GM21825 (cell line): ENCODE data around the gene HBP1.
"Not testable (repeated sequence)": the region's sequence is repeated elsewhere in the genome, so short reads cannot be mapped to it uniquely, and the experiment has no call there.

Experiments
- ATAC-seq: cut with Tn5 transposase; IDR thresholded peaks from one replicate; pipeline ENCODE4 v1.9.1; 2021; ENCODE audit warnings: mild to moderate bottlenecking, moderate library complexity; ENCODE audit not compliant: unreplicated experiment

Gene HBP1, protein sequence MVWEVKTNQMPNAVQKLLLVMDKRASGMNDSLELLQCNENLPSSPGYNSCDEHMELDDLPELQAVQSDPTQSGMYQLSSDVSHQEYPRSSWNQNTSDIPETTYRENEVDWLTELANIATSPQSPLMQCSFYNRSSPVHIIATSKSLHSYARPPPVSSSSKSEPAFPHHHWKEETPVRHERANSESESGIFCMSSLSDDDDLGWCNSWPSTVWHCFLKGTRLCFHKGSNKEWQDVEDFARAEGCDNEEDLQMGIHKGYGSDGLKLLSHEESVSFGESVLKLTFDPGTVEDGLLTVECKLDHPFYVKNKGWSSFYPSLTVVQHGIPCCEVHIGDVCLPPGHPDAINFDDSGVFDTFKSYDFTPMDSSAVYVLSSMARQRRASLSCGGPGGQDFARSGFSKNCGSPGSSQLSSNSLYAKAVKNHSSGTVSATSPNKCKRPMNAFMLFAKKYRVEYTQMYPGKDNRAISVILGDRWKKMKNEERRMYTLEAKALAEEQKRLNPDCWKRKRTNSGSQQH

GRCh38 chr7:107168233-107169119, at the start of gene HBP1:
TSS of gene HBP1 (plus strand) at chr7:107169003. CDS start at chr7:107179894, 10,891 bp downstream.
- ATAC-seq = peak; percentile 88

DNA sequence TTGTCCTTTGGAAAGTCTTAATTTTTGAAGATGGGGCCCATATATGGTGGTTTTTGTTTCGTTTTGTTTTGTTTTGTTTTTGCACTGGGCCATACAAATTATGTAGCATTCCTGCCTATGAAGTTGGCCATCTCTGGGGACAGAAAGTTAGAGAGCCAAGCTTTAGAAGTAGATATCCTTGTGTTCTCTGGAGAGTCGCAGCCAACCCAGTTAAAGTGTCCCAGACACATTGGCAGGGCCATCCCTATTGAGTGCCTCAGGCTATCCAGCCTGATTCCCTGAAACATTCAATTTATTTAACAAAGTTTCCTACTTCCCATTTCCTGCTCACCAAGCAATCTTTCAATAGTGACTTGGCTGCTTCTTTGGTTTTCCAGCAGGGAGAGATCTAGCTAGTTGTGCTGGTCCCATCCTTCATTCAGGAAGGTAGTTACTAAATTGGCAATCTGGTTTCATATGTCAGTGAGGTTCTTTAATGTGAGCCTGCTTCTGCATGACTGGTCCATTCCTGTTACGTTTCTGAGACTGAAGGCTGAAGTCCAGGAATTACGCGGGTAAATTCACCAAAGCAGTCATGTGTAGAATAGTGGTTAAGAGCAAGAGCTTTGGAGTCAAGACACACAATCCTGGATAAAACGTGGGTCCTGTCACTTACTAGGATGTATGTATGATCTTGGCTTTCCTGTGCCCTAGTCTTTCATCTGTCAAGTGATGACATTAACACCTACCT, 49.3 kb upstream of the HBP1 start:
- no peak for ATAC-seq

- ATAC-seq = no peak
These were observed 46.3 kb upstream of the HBP1 start for GRCh38 chr7:107122486-107122911.

- no peak for ATAC-seq
These were observed 45.4 kb upstream of the HBP1 start for GRCh38 chr7:107123392-107123791.

- no peak for ATAC-seq
These were observed 43.3 kb upstream of the HBP1 start for GRCh38 chr7:107125475-107125874.

GRCh38 chr7:107128217-107128616, 40.6 kb upstream of the HBP1 start:
- no peak for ATAC-seq

GRCh38 chr7:107128748-107129147, 40.1 kb upstream of the HBP1 start:
- ATAC-seq = no peak

DNA sequence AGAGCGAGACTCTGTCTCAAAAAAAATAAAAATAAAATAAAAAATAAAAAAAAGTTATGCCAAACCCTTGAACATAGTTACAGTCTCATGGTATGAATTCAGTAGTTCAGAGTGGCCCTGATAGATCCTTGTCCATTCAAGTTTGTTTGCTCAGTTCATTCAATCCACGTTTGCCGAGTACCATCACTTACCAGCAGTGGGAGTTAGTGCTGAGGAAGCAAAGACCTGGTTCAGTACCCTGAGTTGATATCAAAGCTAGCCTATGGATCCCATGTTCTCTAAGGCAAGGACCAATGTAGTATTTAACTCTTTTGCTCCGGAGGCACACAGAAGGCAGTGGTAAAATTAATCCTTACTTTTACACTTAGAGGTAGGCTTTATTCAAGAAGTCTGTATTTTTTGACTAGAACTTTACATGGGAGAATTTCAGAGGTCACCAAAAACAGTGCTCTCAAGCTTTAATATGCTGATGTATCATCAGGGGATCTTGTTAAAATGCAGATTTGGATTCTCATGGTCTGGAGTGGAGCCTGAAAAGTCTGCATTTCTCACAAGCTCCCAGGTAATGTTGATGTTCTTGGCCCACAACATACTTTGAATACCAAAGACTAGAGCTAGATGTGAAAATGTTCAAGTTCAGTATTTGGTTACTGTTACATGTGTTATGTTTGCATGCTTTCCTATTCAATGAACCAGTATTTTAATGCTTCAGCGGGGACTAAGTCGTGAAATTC, 38.1 kb upstream of the HBP1 start:
- no peak for ATAC-seq

- ATAC-seq = no peak
These were observed 35.4 kb upstream of the HBP1 start for GRCh38 chr7:107133396-107133795.

DNA sequence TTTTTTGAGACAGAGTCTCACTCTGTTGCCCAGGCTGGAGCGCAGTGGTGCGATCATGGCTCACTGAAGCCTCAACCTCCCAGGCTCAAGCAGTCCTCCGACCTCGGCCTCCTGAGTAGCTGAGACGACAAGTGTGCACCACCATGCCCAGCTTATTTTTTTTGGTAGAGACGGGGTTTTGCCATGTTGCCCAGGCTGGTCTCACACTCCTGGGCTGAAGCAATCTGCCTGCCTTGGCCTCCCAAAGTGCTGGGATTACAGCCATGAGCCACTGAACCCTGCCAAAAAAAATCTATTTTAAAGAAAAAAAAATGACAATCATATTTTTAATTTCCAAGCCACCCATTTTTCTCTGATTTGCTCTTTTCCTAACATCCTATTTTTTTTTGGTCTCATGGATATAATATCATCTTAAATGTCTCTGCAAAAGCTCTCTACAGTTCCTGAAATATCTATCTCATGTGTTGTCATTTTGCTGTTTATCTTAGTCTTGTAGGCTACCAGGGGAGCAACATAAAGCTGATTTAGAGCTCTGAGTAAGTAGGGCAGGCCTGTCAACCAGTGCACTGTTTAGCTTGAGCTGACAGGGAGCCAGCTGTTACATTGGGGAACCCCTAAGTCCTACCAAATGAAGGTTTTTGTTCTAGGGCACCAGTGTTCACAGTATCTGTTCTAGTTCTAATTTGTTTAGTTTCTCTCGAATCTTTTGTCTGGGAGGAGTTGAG, 29.9 kb upstream of the HBP1 start:
- ATAC-seq = no peak

DNA sequence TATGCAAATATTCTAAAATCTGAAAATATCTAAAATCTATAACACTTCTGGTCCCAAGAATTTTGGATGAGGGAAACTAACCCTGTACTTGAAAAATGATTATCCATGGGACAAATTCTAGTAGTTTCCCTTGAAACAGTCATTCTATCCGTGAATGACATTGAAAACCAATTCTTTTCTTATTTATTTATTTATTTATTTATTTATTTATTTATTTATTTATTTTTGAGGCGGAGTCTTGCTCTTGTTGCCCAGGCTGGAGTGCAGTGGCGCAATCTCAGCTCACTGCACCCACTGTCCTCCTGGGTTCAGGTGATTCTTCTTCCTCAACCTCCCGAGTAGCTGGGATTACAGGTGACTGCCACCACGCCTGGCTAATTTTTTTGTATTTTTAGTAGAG, 24.9 kb upstream of the HBP1 start:
- not testable (repeated sequence) for ATAC-seq

DNA sequence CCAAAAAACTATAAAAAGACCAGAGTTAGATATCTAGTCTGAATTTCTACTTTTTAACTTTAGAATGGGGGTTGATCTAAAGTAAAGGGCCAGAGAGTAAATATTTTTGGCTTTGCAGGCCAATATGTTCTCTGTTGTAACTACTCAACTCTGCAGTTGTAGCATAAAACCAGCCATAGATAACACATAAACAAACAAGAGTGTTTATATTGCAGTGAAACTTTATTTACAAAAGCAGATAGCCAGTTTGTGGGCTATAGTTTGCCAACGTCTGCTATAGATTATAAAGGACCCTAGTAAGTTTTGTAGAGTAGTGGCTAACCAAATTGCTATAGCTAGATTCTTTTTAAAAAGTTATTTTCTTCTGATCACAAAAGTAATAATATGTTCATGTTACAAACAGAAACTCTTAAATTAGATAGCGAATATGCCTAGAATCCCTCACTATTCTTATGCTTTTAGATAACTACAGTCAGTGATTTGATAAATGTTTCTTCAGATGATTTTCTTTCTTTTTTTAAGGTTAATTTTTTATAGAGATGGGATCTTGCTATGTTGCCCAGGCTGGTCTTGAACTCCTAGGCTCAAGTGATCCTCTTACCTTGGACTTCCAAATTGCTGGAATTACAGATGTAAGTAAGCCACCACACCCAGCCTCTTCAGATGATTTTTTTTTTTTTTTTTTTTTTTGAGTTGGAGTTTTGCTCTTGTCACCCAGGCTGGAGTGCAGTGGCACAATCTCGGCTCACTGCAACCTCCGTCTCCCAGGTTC, 23.6 kb upstream of the HBP1 start:
- ATAC-seq = no peak

DNA sequence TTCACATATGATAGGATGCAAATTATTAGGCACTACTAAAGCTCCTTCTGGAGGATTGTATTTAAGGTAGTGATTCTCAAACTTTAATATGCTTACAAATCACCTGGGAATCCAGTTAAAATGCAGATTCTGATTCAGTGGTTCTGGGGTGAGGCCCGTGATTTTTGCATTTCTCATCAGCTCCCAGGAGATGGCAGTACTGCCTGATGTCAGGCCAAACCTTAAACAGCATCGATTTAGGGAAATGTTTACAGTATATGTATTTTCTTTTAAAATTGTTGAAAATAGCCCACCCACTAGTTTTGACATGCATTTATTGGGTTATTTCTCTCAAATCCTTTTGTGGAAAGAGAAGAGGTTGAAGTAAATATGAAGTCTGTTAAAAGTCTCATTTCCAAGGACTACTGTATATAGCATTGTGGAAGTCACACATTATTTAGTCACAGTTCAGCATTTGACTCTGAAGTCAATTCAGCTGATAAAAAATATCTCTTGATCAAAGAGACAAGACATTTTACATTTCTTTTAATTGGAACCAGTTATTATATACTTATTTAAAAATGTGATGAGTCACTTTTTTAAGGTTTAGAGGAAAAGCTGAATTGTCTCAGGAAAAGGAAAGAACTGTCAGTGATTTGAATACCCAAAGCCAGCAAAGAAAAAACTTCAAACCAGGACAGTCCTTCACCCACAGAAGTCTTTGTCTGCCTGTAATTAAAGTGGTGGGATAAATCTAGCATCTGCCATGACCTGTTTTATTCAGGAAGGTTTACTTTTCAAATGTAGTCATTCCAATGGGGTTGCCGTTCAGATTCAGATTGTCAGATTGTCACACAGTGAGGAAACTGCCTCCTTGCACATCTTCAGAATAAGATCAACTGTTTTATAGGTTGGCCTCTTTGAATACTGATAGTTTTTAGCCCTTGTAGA, 21.1 kb upstream of the HBP1 start:
- no peak for ATAC-seq

DNA sequence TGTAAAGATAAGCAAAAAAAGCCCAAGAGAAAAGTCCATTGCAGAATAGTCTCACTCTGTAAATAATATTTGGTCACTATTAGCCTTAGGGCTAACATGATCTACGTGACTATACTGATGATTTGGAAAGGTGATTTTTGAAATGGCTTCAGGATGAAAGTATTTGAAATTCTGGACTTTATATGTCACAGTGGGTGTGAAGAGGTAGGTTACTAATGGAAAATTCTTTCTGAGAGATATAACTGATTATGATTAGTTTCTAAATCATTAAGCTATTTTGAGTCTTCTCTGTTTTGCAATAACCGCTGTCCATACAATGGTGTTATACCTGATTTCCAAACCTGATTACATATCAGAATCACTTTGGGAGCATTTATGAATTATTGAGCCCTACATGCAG, 20.1 kb upstream of the HBP1 start:
- no peak for ATAC-seq

GRCh38 chr7:107149863-107150262, 18.9 kb upstream of the HBP1 start:
- ATAC-seq = no peak

DNA sequence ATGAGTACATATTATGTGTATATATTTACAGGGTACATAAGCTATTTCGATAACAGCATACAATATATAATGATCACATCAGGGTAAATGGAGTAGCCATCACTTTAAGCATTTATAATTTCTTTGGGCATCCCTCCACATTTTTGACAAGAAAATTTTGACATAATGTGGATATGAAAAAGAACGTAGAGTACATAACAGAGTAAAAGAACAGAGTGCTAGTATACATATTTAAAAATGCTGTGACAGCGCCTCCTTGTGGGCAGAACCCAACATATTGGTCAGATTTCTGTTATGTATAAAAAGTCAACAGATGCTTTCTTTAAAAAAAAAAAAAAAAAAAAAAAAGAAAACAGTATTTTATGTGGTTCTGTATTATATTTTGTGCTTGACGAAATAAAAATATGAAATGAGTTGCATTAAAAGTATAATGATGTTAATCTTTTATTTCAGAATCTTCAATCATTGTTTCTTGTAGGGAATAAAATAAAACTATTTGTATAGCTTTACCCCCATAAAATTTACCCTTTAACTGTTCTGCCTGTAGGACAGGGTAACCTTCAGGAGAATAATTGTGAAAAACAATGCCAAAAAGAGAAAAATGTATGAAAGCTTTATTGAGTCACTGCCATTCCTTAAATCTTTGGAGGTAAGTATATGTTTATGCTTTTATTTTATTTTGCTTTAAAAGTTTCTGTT, 18.3 kb upstream of the HBP1 start:
- no peak for ATAC-seq

DNA sequence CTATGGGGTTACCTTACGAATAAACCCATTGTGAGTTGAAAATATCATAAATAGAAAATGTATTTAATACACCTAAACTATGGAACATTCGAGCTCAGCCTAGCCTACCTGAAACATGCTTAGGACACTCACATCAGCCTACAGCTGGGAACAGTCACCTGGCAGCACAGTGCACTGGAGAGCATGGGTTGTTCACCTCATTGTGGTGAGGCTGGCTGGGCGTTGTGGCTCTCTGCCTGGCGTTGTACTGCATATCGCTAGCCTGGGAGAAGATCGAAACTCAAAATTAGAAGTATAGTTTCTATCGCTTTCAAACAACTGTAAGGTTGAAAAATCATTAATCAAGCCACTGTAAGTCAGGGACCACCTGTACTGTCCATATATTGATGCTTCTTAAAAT, 17.3 kb upstream of the HBP1 start:
- no peak for ATAC-seq
